Loucy (cell line): ENCODE measurements around the gene KRTAP5-1.

Experiments
- H2AFZ ChIP-seq: fragments of 200-600 bp; sonication (generic); 2 replicates; pipeline ENCODE4 v1.6.0; 2016; ENCODE audit warnings: antibody characterized with exemption, mild to moderate bottlenecking, low read length, moderate library complexity
- H3F3A ChIP-seq: fragments of 200-600 bp; 2 replicates; pipeline ENCODE4 v1.6.0; 2016; ENCODE audit warnings: antibody characterized with exemption, low read depth, mild to moderate bottlenecking
- H3K27me3 ChIP-seq: fragments of 200-600 bp; sonication (generic); 2 replicates; pipeline ENCODE4 v1.6.1; 2014; ENCODE audit warnings: low read length, mild to moderate bottlenecking; ENCODE audit not compliant: insufficient read depth, poor library complexity, severe bottlenecking
- H3K36me3 ChIP-seq: fragments of 200-600 bp; sonication (generic); 2 replicates; pipeline ENCODE4 v1.6.1; 2016; ENCODE audit warnings: low read length; ENCODE audit not compliant: insufficient read depth
- H3K4me1 ChIP-seq: fragments of 200-600 bp; sonication (generic); 2 replicates; pipeline ENCODE4 v1.5.1; 2014; ENCODE audit warnings: low read length, mild to moderate bottlenecking; ENCODE audit not compliant: insufficient read depth, poor library complexity, severe bottlenecking
- H3K4me2 ChIP-seq: fragments of 200-600 bp; sonication (generic); 2 replicates; pipeline ENCODE4 v1.6.0; 2014; ENCODE audit warnings: antibody characterized with exemption, low read length, low read depth, mild to moderate bottlenecking; ENCODE audit not compliant: poor library complexity, severe bottlenecking
- H3K4me3 ChIP-seq: fragments of 200-600 bp; sonication (generic); 2 replicates; pipeline ENCODE4 v1.5.1; 2014; ENCODE audit warnings: low read length, mild to moderate bottlenecking, mixed read lengths; ENCODE audit not compliant: poor library complexity, severe bottlenecking
- H3K79me2 ChIP-seq: fragments of 200-600 bp; sonication (generic); 2 replicates; pipeline ENCODE4 v1.6.1; 2014; ENCODE audit warnings: low read length; ENCODE audit not compliant: insufficient read depth
- H3K9ac ChIP-seq: fragments of 200-600 bp; sonication (generic); 2 replicates; pipeline ENCODE4 v1.6.0; 2014; ENCODE audit warnings: mild to moderate bottlenecking, low read depth, low read length, moderate library complexity; ENCODE audit not compliant: poor library complexity, severe bottlenecking
- H3K9me2 ChIP-seq: fragments of 200-600 bp; sonication (generic); replicated peaks from 2 replicates; pipeline ENCODE4 v1.6.1; 2016; ENCODE audit warnings: low read depth, low read length, mixed read lengths
- H3K9me3 ChIP-seq: fragments of 200-600 bp; sonication (generic); 2 replicates; pipeline ENCODE4 v1.6.1; 2014; ENCODE audit warnings: mild to moderate bottlenecking, antibody characterized with exemption, low read length, low read depth; ENCODE audit not compliant: insufficient read depth
- H4K20me1 ChIP-seq: fragments of 200-600 bp; sonication (generic); 2 replicates; pipeline ENCODE4 v1.6.0; 2014; ENCODE audit warnings: antibody characterized with exemption, low read length, mild to moderate bottlenecking; ENCODE audit not compliant: insufficient read depth, poor library complexity, severe bottlenecking
- EZH2phosphoT487 ChIP-seq: fragments of 200-600 bp; IDR thresholded peaks from 2 replicates; pipeline ENCODE4 v1.6.1; 2018; ENCODE audit warnings: antibody characterized with exemption, mild to moderate bottlenecking, moderate library complexity, borderline replicate concordance
- TF ChIP-seq, protein P1 (sequence below): fragments of 200-600 bp; sonication (generic); conservative IDR thresholded peaks from 2 replicates; pipeline ENCODE4 v1.5.1; 2014; ENCODE audit warnings: mild to moderate bottlenecking, antibody characterized with exemption, low read length

The KRTAP5-1 gene

DNA sequence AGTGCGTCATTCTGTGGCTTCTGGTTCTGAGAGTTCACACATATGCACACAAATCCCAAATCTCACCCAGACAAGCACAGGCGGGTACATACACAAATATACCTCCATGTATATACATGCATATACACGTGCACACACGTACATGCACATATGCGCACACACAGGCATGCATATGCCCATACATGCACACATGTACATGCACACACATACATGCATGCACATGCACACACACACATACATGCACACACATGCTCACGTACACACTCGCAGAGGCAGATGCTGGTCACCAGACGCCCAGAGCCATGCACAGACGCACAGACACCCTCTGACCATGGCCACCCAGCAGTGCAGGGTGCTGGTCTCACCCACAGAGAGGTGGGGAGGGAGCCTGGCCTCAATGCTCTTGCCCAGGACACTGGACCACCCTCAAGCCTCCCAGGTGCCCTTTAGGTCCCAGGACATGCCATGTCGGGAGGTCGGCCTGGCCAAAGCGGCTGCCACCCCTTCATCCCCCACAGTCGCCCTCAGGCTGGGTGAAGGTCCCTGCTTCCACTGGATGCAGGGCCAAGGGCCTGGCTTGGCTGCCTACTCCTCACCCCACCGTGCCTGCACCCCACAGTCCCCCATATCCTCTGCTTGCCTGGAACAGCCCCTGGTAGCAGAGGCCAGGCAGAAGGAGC is 22.5 kb downstream of the KRTAP5-1 start:
- Histone ChIP-seq H3K4me3 (no peak overlapping the region), H3K9me2 (no peaks in the 10 kb centered on the region), H3K36me3 (no peaks in the 10 kb centered on the region), H3K79me2 (no peaks in the 10 kb centered on the region), H4K20me1 (no peaks in the 10 kb centered on the region), H3K27me3 (no peaks in the 10 kb centered on the region), H3K9me3 (no peaks in the 10 kb centered on the region), H2AFZ (no peak overlapping the region), H3K4me2 (no peak overlapping the region), H3K9ac (no peak overlapping the region), H3K4me1 (no peaks in the 10 kb centered on the region), H3F3A (no peaks in the 10 kb centered on the region)
- TF ChIP-seq, protein P1, sequence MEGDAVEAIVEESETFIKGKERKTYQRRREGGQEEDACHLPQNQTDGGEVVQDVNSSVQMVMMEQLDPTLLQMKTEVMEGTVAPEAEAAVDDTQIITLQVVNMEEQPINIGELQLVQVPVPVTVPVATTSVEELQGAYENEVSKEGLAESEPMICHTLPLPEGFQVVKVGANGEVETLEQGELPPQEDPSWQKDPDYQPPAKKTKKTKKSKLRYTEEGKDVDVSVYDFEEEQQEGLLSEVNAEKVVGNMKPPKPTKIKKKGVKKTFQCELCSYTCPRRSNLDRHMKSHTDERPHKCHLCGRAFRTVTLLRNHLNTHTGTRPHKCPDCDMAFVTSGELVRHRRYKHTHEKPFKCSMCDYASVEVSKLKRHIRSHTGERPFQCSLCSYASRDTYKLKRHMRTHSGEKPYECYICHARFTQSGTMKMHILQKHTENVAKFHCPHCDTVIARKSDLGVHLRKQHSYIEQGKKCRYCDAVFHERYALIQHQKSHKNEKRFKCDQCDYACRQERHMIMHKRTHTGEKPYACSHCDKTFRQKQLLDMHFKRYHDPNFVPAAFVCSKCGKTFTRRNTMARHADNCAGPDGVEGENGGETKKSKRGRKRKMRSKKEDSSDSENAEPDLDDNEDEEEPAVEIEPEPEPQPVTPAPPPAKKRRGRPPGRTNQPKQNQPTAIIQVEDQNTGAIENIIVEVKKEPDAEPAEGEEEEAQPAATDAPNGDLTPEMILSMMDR = no peak
- no peak for TF ChIP-seq EZH2phosphoT487

DNA sequence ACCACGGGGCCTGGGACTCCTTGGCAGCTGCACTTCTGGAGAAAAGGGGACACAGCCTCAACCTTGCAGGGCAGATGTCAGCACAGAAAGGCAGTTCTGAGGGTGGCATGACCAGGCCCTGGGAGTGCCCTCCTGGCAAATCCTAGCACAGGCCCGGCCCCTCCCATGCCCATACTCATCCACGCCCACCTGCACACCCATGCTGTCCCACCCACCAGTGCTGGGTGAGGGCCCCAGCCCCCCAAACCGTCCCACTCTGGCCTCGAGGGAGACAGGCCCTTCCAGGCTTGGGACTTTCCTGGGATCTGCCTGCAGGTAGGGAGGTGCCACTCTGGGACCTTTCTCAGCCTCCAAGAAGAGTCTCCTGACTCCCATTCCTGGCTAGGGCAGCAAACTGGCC is 23.1 kb downstream of the KRTAP5-1 start:
- Histone ChIP-seq H3K36me3 (no peaks in the 10 kb centered on the region), H3K79me2 (no peaks in the 10 kb centered on the region), H3K9me2 (no peaks in the 10 kb centered on the region), H3K4me2 (no peak overlapping the region), H3K9me3 (no peaks in the 10 kb centered on the region), H3K9ac (no peak overlapping the region), H4K20me1 (no peaks in the 10 kb centered on the region), H3F3A (no peaks in the 10 kb centered on the region), H3K4me3 (no peak overlapping the region), H3K4me1 (no peaks in the 10 kb centered on the region), H3K27me3 (no peaks in the 10 kb centered on the region), H2AFZ (no peak overlapping the region)
- TF ChIP-seq, protein P1 = no peak
- TF ChIP-seq EZH2phosphoT487 = no peak

DNA sequence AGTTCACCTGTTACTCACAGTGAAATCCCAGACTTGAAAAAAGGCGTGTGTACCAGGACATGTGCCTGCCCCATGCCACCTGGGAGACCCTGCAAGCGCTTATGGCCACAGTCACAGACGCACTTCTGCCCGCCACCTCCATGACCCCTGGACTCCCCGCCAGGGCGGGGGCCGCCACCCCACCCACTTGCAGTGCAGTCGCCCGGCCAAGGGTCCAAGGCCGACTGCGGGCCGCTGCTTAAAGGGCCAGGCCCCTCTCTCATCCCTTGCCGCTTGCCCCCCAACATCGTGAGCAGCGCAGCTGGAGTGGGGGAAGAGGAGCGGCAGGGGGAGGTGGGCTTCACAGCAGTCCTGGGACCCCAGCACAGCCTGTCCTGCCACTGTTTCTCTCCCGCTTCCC is 23.8 kb downstream of the KRTAP5-1 start:
- Histone ChIP-seq H3K79me2 (no peaks in the 10 kb centered on the region), H3K9me2 (no peaks in the 10 kb centered on the region), H3K4me3 (no peak overlapping the region), H3K9me3 (no peaks in the 10 kb centered on the region), H2AFZ (no peak overlapping the region), H3K4me2 (no peak overlapping the region), H4K20me1 (no peaks in the 10 kb centered on the region), H3K27me3 (no peaks in the 10 kb centered on the region), H3K36me3 (no peaks in the 10 kb centered on the region), H3K9ac (no peak overlapping the region), H3F3A (no peaks in the 10 kb centered on the region), H3K4me1 (no peaks in the 10 kb centered on the region)
- TF ChIP-seq EZH2phosphoT487 = no peak
- TF ChIP-seq, protein P1 = no peak
